HG02981 (cell line): Measurements from ENCODE around the gene MCM5.
"Not testable (repeated sequence)": the region's sequence is repeated elsewhere in the genome, so short reads cannot be mapped to it uniquely, and the experiment has no call there.

Source experiments
- ATAC-seq: cut with Tn5 transposase; IDR thresholded peaks from one replicate; pipeline ENCODE4 v1.9.1; 2021; ENCODE audit warnings: mild to moderate bottlenecking, moderate library complexity; ENCODE audit not compliant: unreplicated experiment

Gene MCM5

DNA sequence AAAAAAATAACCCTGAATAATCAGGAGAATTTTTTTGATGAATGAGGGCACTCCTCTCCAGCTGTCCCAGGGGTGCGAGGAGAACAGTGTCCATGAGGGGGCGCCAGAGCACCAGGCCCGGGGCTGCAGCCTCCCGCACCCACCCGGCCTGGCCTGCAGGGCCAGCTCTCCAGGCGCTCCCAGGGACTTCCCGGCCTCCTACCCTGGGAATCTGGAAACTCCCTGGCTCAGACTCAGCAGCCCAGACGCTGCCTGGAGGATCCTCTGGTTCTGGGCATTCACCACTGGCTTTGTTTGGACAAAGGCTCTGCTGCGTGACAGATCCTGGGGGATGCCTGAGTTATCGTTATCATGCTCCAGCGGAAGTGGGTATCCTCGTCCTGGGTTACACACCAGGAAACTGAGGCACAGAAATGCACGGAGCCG, 31.0 kb downstream of the MCM5 start:
- ATAC-seq = no peak

DNA sequence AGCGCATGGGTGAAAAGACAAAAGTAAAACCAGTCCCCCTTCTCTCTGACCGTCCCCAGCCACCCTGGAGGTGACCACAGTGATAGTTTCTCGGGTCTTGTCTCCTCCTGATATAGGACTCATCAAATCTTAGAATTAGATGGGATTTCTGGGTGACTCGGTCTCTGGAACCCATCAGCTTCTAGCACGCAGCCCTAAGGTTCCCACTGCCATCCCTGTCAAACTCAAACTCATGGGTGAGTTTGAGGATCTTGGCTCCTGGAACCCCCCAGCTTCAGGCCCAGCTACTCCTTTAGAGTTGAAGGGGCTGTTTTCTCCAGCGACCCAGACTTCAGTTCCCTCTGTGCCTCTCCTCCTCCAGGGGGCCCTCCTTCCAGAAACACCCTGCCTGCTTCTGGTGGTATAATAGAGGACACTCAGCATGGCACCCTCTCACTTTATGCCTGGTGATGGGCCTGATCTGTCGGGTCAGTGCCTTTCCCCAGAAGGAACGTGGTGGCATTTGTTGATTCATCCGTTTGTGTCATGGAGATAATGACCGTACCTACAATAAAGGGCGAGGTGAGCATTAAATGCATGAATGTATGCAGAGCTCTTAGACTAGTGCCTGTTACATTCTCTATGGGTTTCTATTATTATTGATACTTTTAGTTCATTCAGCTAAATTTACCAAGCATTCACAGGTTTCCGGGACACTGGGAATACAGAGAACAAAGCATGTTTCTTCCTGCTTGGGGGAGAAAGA, 31.7 kb downstream of the MCM5 start:
- ATAC-seq = no peak

DNA sequence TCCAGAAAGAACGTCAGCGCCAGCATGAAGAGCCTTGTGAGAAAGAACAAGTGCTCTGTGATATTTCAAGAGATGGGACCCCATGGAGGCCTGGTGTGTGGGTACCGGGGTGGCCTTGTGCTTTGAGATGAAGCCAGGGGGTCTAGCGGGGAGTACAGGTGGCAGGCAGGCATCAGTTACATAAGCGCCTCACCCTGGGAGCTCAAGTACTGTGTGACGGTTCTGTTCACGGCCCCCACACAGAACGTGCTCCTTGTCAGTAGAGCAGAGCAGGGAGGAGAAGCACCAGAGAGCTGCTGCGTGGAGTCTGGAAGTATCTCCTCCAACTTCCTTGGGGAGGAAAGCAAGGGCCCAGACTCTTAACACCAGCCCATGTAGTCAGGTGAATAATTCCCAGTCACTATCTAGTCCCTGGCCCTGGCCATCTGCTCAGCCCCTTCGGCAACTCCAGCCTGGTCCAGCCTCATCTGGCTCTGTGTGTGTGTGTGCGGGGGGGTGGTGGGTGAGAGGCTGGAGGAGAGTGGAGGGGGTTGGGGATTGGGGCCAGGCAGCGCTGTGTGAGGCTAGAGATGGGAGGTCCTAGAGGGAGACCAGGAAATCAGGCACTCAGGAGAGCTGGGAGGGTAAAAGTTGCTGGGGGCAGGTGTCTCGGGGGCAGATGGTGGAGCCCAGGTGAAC, 32.4 kb downstream of the MCM5 start:
- no peak for ATAC-seq

DNA sequence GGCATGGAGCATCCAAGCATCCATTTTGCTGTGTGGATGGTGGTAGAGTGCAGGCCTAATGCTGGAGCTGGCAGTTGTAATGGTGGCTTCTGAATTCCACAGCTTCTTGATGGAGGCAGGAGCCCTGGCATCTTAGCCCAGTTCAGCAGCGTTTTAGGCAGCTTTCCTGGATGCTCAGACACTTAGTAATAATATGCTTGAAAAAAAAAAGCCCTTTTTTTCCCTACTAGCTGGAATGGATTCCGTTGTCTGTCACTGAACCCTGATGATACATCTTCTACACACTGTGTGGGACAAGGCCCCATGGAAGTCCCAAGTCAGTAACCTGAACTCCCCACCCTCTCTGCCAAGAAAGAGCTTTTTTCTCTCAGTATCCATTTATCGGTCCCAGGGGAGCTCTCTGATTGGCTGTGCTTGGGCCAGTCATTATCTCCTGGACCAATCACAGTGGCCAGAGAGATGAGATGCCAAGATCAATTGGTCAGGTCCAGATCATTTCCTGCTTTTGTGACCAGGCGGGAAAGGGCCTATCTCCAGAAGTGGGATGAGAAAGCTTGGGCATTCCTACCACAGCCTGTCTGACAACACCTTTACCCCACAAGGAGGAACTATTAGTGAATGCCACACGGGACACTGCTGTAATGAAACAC, 34.2 kb downstream of the MCM5 start:
- no peak for ATAC-seq

DNA sequence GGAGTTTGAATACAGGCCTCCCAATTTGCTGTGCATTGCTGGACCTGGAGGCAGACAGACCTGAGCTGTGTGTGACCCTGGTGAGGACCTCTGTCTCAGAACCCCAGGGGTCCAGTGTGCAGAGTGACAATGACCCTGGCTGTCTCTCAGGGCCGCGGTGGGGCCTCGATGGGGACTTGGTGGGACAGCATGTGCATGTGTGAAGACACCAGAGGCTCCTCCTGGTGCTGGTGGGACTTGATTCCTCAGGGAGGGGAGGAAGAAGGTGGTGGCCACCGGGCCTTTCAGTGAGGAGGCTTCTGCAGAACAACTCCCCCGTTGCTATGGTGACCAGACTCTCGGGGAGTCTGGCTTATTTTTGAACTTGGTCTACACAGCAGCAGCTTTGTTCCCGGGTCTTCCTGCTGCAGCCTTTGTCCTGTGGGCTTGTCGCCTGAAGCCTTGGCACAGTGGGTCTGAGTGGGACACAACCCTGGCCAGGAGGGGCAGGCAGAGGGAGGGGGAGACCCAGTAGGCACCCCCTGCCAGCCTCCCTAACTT, 35.3 kb downstream of the MCM5 start:
- ATAC-seq = no peak

DNA sequence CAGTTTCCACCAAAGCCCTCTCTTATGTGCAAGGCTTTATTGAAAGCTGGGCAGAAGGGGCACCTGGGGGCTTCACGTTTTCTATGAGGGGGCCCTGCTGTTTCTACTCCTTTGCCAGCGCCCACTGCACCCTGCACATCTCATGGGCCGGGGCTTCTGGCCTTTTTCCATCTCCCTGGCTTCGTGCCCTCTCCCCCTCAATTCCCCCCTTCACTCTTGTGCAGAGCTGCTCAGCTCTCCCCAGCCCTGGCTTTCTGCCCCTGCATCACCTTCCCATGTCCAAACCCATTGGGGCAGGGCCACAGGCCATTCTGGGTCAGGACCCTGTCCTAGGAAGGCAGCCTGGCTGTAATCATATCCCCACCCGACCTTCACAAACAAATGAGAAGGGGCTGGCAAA, 36.5 kb downstream of the MCM5 start:
- no peak for ATAC-seq

DNA sequence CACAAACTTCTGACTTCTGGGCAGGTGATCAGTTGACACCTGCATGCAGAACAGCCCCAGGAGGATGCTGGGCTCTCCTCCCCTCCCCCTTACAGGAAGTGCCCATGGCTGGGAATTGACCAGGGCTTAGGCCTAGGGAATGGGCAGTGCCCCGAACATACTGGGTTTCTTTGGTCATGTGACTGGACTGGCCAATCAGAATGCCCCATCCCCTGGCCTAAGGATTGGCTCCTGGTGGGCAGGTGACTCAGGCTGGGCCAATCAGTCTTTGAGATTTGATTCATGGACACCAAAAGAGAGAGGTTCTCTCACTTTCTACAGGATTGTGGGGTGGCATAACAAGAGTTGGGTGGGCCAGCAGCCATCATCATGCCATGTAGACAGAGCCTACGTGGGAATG, 37.1 kb downstream of the MCM5 start:
- no peak for ATAC-seq

DNA sequence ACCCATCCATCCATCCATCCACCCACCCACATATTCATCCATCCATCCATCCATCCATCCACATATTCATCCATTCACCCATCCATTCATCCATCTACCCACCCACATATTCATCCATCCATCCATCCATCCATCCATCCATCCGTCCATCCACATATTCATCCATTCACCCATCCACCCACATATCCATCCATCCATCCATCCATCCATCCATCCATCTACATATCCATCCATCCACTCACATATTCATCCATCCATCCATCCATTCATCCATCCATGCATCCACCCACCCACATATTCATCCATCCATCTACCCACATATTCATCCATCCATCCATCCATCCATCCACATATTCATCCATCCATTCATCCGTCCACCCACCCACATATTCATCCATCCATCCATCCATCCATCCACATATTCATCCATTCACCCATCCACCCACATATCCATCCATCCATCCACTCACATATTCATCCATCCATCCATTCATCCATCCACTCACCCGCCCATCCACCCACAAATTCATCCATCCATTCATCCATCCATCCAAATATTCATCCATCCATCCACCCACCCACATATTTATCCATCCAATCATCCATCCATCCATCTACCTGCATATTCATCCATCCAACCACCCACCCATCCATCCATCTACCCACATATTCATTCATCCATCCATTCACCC, 38.9 kb downstream of the MCM5 start:
- ATAC-seq = not testable (repeated sequence)

DNA sequence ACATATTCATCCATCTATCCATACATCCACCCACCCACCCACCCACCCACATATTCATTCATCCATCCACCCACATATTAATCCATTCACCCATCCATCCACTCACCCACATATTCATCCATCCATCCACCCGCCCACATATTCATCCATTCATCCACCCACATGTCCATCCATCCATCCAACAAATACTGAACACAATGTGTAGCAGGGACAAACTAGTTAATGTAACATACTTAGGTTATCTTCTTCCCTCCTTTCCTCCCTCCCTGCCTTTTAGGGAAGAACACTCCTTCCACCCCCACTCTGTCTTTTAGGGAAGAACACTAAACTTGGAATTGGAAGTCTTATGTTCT, 39.4 kb downstream of the MCM5 start:
- no peak for ATAC-seq

DNA sequence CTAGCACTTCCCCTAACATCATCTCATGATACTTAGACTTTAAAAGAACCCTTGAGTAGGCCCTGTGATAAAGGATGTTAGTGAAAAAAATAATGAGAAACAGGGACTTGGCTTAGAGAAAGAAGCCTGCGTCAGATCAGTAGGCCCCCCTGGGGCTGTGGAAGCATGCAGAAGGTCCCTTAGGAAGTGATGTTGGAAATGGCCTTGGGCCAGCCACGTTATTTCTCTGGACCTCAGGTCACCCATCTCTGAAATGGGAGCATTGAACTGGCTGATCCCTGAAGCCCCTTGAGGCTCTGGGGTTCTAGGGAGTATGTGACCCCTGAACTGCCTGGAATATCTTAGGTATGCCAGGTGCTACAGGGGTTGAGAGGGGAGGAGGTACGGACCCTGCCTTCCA, 40.2 kb downstream of the MCM5 start:
- no peak for ATAC-seq

DNA sequence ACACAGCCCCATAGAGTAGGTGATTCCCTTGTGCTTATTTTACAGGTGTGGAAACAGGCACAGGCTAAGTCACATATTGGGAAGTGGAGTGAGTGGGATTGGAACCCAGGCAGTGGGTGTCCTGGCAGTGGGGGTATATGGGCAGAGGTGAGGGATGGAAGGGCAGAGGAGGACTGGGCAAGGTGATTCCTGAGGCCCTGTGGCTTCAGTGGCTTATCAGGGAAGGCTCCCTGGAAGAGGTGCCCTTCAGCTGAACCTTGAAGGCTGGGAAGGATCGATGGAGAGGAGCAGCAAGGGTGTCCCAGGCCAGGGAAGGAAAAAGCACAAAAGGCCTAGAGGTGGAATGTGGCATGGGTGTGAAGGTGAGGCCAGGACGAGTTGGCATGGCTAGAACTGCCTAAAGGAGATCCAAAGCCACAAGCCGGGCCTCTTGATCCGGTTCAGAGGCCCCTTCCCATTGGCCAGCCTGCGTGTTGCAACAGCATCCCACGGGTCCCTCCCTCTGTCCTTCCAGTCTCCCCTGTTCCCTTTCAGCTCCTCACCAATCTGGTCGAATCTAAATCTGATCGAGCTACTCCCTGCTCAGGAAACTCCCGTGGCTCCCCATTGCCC, 41.7 kb downstream of the MCM5 start:
- ATAC-seq = no peak

DNA sequence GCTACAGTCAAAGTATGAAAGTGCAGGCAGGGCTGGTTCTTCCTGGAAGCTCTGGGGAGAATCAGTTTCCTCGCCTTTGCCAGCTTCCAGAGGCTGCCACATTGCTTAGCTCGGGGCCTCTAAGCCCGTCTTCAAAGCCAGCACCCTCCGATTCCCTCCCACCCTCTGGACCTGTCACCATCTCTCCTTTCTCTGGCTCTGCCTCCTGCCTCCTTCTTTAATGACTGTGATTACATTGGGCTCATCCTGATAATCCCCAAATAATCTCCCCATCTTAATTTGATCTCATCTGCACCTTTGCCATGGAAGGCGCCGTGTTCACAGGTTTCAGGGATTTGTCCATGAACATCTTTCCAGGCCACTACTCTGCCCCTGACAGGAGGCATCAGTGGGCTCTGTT, 42.5 kb downstream of the MCM5 start:
- no peak for ATAC-seq

DNA sequence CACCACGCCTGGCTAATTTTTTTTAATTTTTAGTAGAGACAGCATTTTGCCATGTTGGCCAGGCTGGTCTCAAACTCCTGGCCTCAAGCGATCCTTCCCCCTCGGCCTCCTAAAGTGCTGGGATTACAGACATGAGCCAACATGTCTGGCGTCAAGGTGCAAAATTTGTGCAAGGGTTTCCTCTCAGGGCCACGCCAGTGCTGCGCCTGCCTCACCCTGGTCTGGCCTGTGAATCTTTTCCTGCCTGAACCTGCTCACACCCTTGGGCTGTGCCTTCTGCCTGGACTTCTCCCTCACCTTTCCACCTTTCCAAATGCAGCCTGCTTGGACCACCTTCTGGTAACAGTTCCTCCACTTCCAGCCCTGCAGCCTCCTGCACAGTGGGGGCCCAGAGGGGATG, 43.4 kb downstream of the MCM5 start:
- no peak for ATAC-seq

DNA sequence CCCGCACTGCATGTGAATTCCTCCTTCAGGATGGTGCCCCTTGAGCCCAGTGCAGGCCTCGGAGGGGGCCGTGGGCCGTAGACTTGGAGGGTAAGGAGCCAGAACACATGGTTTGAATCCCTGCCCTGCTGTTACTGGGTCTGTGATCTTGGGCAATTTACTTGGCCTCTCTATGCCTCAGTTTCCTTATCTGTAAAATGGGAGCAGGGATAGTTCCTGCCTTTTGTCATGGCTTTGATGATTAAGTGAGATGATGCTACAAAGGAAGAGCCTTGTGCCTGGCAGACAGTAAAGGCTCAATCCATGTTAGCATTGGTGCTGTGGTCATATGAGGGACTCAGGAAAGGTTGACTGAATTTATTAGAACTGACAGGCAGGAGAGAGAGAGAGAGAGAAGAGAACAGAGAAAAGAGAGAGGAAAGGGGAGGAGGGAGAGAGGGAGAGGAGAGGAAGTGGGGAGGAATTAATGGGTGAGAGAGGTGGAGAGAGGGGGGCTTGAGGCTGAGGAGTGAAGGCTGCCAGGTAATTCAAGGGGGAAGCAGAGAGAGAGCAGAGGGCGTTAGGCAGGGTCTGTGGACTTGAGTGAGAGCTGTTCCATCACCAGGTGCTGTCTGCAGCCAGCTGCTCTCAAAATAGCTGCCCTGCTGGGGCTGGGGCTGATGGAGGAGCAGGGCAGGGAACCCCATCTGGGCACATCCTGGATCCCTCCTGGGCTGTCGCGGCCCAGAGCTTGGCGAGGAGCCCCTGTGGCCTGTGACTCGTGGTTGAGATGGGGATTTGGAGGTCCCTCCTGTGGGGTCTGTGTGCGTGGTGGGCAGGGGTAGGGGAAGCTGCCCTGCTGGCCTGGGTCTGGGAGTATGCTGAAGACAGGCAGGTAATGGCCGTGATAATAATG, 44.1 kb downstream of the MCM5 start:
- ATAC-seq = no peak

DNA sequence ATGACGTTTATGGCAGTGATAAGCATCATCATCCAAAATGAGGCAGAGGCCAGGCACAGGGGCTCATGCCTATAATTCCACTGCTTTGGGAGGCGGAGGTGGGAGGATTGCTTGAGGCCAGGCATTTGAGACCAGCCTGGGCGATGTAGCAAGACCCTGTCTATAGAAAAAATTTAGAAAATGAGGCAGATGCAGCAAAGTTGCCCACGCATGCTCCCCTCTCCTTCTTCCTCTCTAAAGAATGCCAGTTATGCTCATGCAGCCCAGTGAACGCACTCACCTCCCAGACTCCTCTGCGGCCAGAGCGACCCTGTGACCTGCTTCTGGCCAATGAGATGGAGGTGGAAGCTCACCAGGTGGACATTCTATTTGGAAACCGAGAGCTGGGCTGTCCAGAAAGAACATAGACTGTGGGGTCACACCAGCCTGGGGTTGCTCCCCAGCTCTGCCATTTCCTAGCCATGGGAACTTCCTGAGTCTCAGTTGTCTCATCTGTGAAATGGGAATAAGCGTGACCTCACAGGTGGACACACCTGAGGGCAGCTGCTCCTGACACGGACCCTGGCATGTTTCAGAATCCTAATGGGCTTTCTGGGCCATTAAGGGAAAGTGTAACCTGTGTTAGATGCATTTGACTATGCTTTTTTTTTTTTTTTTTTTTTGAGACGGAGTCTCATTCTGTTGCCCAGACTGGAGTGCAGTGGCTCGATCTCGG, 44.9 kb downstream of the MCM5 start:
- ATAC-seq = no peak

DNA sequence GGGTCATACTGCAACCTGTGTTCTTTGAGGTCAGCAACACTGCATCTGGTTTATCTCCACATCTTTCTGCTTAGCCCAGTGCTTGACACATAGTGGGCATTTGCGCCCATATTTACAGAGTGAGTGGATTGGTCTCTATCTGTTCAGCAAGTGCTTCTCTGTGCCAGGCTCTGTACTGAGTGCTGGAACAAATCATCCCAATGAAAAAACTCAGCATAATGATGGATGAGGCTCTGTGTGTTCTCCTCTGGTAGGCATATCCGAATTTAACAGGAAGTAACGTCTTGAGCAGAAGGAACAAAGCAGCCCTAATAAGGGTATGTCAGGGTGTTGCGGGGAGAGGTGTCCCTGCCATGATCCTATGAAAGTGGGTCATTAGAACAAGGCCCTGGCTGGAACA, 46.0 kb downstream of the MCM5 start:
- no peak for ATAC-seq

DNA sequence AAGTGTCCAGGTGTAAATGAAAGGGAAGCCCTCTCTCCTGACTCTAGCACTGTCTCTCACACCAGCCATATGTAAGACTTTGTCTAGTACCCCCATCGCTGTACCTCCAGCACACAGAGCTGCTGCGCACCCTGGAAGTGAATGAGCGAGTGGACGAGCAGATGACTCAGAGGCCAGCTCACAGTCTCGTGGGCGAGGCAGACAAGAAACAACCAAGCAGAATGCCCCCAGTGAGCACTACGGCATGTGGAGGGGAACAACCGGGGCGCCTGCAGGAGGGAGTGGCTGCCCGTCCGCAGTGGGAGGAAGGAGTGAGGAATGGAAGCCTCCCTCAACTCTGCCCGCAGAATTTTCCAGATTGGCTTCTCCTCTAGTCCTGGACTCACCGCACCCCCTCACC, 46.4 kb downstream of the MCM5 start:
- ATAC-seq = no peak

DNA sequence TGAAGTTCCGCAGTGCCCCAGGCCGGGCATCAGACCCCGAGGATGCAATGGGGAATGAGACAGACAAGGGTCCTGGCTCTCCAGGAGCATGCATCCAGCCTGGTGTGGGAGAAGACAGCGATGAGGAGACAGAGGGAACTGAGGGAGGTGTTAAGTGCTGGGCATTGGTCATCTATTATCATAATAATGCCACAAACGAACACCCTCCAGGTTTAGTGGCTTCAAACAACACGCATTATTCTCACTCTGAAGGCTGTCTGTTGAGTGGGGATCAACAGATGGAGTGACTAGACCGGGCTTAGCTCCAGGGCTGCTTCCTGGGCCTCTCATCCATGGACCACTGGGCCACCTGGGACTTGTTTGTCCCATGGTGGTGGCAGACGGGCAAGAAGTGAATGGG, 48.6 kb downstream of the MCM5 start:
- ATAC-seq = no peak
